B cell (primary cell): Measurements from ENCODE around the gene ASMT. TPM values are rescaled to one million over a fixed set of nuclear protein-coding genes. Genes with fewer than 3 reads are reported as not detected.
A peak's percentile ranks its signal among the peaks of the same experiment; 100 is the strongest.

Experiments used
- ATAC-seq: fragments of 200-7000 bp; cut with Tn5 transposase; one replicate; pipeline ENCODE4 v1.10.0; 2021; ENCODE audit warnings: low read depth, mild to moderate bottlenecking, moderate number of reproducible peaks, moderate library complexity
- CTCF ChIA-PET: fragments of 350-600 bp; sonication (Branson Sonifier 250); formaldehyde crosslinking; loops from one replicate; lab custom pipeline; 2021; ENCODE audit warnings: antibody characterized with exemption, inconsistent platforms; lab: Charles Lee
- POLR2A ChIA-PET: fragments of 350-600 bp; sonication (Branson Sonifier 250); formaldehyde crosslinking; loops from one replicate; lab custom pipeline; 2021; ENCODE audit warnings: antibody characterized with exemption; lab: Charles Lee
- DNase-seq: peaks from one replicate; pipeline ENCODE4 v3.0.0; 2013
- H2AFZ ChIP-seq: 2 replicates; pipeline ENCODE4 v1.6.1; 2012; ENCODE audit warnings: mild to moderate bottlenecking, low read depth, low read length; ENCODE audit not compliant: insufficient read depth, poor library complexity, severe bottlenecking
- H3K27ac ChIP-seq, 2 donors: 1 replicate in 1 of 2; 2 replicates in 1 of 2; pipeline ENCODE4 v1.5.1; 2012 to 2013; ENCODE audit warnings: low read length in 2 of 2, mild to moderate bottlenecking in 2 of 2, moderate library complexity in 1 of 2
- H3K27me3 ChIP-seq, 4 experiments: fragments of 200-600 bp in 1 of 4; sonication (generic) in 1 of 4; replicated peaks in 1 of 4; 1 replicate in 2 of 4; 2 replicates in 2 of 4; pipeline versions ENCODE4 v1.6.1 to v1.7.0; 2013 to 2016; ENCODE audit warnings: low read length in 3 of 4, mild to moderate bottlenecking in 2 of 4, mixed read lengths in 1 of 4, moderate library complexity in 1 of 4; ENCODE audit not compliant: insufficient read depth in 4 of 4, control insufficient read depth in 3 of 4; ENCODE audit errors: control extremely low read depth in 1 of 4
- H3K36me3 ChIP-seq, 2 experiments: replicated peaks in 1 of 2; 1 replicate in 1 of 2; 2 replicates in 1 of 2; pipeline versions ENCODE4 v1.6.1 to v1.7.1; 2013; ENCODE audit warnings: low read length in 1 of 2; ENCODE audit not compliant: insufficient read depth in 2 of 2, control insufficient read depth in 1 of 2; ENCODE audit errors: control extremely low read depth in 1 of 2, extremely low read depth in 1 of 2
- H3K4me1 ChIP-seq, 2 donors: fragments of 200-600 bp in 1 of 2; sonication (generic) in 1 of 2; 1 replicate in 1 of 2; 2 replicates in 1 of 2; pipeline versions ENCODE4 v1.5.1 to v1.6.1; 2013 to 2017; ENCODE audit warnings: low read length in 2 of 2; ENCODE audit not compliant: control insufficient read depth in 2 of 2, insufficient read depth in 2 of 2
- H3K4me2 ChIP-seq: replicated peaks from 2 replicates; pipeline ENCODE3; 2012; ENCODE audit warnings: mild to moderate bottlenecking, low read depth, low read length; ENCODE audit not compliant: poor library complexity, severe bottlenecking
- H3K4me3 ChIP-seq, 5 experiments: fragments of 200-600 bp in 1 of 5; sonication (generic) in 1 of 5; 1 replicate in 3 of 5; 2 replicates in 2 of 5; pipeline versions ENCODE4 v1.5.1 to v1.7.0; 2011 to 2016; ENCODE audit warnings: low read length in 4 of 5, mild to moderate bottlenecking in 4 of 5, low read depth in 2 of 5, control low read depth in 1 of 5, moderate library complexity in 1 of 5; ENCODE audit not compliant: insufficient read depth in 1 of 5; ENCODE audit errors: control extremely low read depth in 1 of 5, extremely low read depth in 1 of 5
- H3K79me2 ChIP-seq: fragments of 200-600 bp; sonication (generic); one replicate; pipeline ENCODE4 v1.6.0; 2016; ENCODE audit warnings: low read length; ENCODE audit not compliant: control insufficient read depth, insufficient read depth
- H3K9ac ChIP-seq: fragments of 200-600 bp; sonication (generic); 2 replicates; pipeline ENCODE4 v1.6.1; 2017; ENCODE audit warnings: mild to moderate bottlenecking, low read length, moderate library complexity
- H3K9me3 ChIP-seq, 3 donors: one replicate each; pipeline versions ENCODE4 v1.6.1 to v1.7.1; 2013; ENCODE audit warnings: low read length in 2 of 3; ENCODE audit not compliant: control insufficient read depth in 2 of 3, insufficient read depth in 1 of 3; ENCODE audit errors: control extremely low read depth in 1 of 3
- H4K20me1 ChIP-seq: 2 replicates; pipeline ENCODE4 v1.6.0; 2012; ENCODE audit warnings: mild to moderate bottlenecking, low read length; ENCODE audit not compliant: insufficient read depth, control insufficient read depth, poor library complexity, severe bottlenecking
- H3K27ac Mint-ChIP-seq: one replicate; pipeline ENCODE4 v1.8.0; 2021; ENCODE audit warnings: mixed read lengths
- H3K27me3 Mint-ChIP-seq: one replicate; pipeline ENCODE4 v1.8.0; 2021; ENCODE audit warnings: mixed read lengths
- H3K4me1 Mint-ChIP-seq: one replicate; pipeline ENCODE4 v1.8.0; 2021; ENCODE audit warnings: mixed read lengths
- H3K4me3 Mint-ChIP-seq: one replicate; pipeline ENCODE4 v1.8.0; 2021; ENCODE audit warnings: mixed read lengths
- H3K9me3 Mint-ChIP-seq: one replicate; pipeline ENCODE4 v1.8.0; 2022; ENCODE audit warnings: mixed read lengths; ENCODE audit not compliant: insufficient read depth
- EZH2 ChIP-seq: IDR thresholded peaks from 2 replicates; pipeline ENCODE4 v1.6.1; 2012; ENCODE audit warnings: borderline replicate concordance, low read depth, mild to moderate bottlenecking, moderate library complexity, low read length; ENCODE audit not compliant: insufficient read depth, poor library complexity, severe bottlenecking
- WGBS: methylation state at CpG from one replicate; pipeline ENCODE4 v1.1.5; 2013; ENCODE audit warnings: missing lambda C conversion rate; ENCODE audit not compliant: insufficient coverage; 5-methylcytosine and 5-hydroxymethylcytosine counted together
- intact Hi-C: fragments of 100-400 bp; cut with micrococcal nuclease; formaldehyde crosslinking; loops from one replicate; pipeline ENCODE4 v1.10.0; 2022
- polyA plus RNA-seq: library from polyadenylated mRNA; depleted of rRNA; stranded (reverse); fragments of >200 nt; gene quantifications from 2 replicates; pipeline ENCODE4 v1.2.3, GENCODE V29; 2012
- total RNA-seq, 2 donors: library from RNA; stranded (reverse); fragments of 120-200 nt in 1 of 2; gene quantifications; 1 replicate in 1 of 2; 2 replicates in 1 of 2; pipeline versions ENCODE4 v1.2.3 to v1.2.4, GENCODE V29; 2013 to 2022
- TF ChIP-seq, protein P1 (sequence below): fragments of 200-600 bp; IDR thresholded peaks from one replicate; pipeline ENCODE4 v1.8.0; 2022; ENCODE audit warnings: antibody characterized with exemption, mild to moderate bottlenecking

ASMT gene
- total and polyA plus RNA-seq, 2 donors (not counting 1 experiment from before 2014, with no cell fraction given) = 0.63 TPM; not detected in 1

DNA sequence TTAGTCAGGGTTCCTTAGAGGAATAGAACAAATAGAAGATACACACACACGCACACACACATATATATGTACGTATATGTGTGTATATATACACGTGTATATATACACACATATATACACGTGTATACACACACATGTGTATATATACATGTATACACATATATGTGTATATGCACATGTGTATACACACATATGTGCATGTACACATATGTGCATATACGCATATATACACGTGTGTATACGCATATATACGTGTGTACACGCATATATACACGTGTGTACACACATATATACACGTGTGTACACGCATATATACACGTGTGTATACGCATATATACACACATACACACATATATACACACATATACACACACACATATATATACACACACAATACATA lies 41.5 kb downstream of the ASMT start:
- H3K27ac Mint-ChIP-seq = no peak overlapping the region
- no peak overlapping the region for H3K4me2 ChIP-seq
- H3K4me3 Mint-ChIP-seq = no peak overlapping the region
- ChIA-PET CTCF (no interaction called here), POLR2A (no interaction called here)
- no peaks in the 10 kb centered on the region for H3K27me3 ChIP-seq
- H3K4me3 ChIP-seq = no peak overlapping the region
- no peak overlapping the region for H3K27ac ChIP-seq
- H3K27me3 Mint-ChIP-seq = no peaks in the 10 kb centered on the region
- H2AFZ ChIP-seq = no peak overlapping the region
- H3K9ac ChIP-seq = no peak overlapping the region
- ATAC-seq = no peak
- H4K20me1 ChIP-seq = no peaks in the 10 kb centered on the region
- TF ChIP-seq, protein P1, sequence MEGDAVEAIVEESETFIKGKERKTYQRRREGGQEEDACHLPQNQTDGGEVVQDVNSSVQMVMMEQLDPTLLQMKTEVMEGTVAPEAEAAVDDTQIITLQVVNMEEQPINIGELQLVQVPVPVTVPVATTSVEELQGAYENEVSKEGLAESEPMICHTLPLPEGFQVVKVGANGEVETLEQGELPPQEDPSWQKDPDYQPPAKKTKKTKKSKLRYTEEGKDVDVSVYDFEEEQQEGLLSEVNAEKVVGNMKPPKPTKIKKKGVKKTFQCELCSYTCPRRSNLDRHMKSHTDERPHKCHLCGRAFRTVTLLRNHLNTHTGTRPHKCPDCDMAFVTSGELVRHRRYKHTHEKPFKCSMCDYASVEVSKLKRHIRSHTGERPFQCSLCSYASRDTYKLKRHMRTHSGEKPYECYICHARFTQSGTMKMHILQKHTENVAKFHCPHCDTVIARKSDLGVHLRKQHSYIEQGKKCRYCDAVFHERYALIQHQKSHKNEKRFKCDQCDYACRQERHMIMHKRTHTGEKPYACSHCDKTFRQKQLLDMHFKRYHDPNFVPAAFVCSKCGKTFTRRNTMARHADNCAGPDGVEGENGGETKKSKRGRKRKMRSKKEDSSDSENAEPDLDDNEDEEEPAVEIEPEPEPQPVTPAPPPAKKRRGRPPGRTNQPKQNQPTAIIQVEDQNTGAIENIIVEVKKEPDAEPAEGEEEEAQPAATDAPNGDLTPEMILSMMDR = no peak
- TF ChIP-seq EZH2 = no peak
- H3K36me3 ChIP-seq = peaks cover 0 to 5% of the 10 kb centered on the region in 2 experiments
- peaks cover 0 to 6% (median 0%) of the 10 kb centered on the region in 3 donors for H3K9me3 ChIP-seq
- DNase-seq = no peak
- no peaks in the 10 kb centered on the region for H3K9me3 Mint-ChIP-seq
- peaks cover 11 to 31% of the 10 kb centered on the region in 2 donors for H3K4me1 ChIP-seq
- intact Hi-C loops = no loop called here
- H3K4me1 Mint-ChIP-seq = peaks cover 36% of the 10 kb centered on the region
- no CpG with 5 or more reads among the region's 14 CpGs for WGBS
- H3K79me2 ChIP-seq = no peaks in the 10 kb centered on the region

DNA sequence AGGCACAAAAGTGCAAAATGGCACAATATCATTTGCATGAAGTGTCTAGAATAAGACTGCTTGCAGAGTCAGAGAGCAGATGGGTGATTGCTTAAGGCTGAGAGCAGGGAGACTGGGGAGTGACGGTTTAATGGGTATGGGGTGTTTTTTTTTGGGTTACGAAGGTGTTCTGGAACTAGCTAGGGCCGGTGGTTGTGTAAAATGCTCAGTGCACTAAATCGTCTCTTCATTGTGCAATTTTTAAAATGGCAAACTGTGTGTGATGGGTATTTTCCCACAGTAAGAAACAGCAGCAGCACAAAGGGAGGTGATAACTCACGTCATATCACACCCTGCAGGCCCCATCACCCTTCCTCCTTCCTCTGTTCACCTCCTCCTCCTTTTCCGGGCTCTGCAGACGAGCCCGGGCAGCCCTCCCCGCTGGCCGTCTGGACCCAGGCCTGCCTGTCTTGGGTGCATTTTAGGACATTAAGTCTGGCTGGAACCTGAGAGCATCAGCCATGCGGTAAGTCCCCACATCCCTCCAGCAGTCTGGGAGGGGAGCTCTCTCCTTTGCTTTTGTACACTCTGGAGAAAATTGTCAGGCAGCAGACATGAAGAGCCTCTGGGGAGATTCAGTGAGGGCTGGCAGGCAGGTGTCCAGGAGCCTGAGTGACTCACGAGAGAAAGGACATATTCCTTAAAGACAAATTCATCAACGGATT lies 42.7 kb downstream of the ASMT start:
- CTCF ChIA-PET = no interaction called here
- H3K4me2 ChIP-seq = peak overlapping the region; percentile 61
- peaks cover 0 to 5% of the 10 kb centered on the region in 2 experiments for H3K36me3 ChIP-seq
- no peaks in the 10 kb centered on the region for H4K20me1 ChIP-seq
- H3K79me2 ChIP-seq = no peaks in the 10 kb centered on the region
- peak; percentile 19 for ATAC-seq
- H3K27ac Mint-ChIP-seq = peak overlapping the region; percentile 84
- POLR2A ChIA-PET = no interaction called here
- peaks cover 0 to 8% (median 0%) of the 10 kb centered on the region in 3 donors for H3K9me3 ChIP-seq
- no peaks in the 10 kb centered on the region for H3K27me3 Mint-ChIP-seq
- peaks cover 11 to 32% of the 10 kb centered on the region in 2 donors for H3K4me1 ChIP-seq
- intact Hi-C loops = no loop called here
- WGBS = 2% methylated on average over 7 of the region's 13 CpGs
- DNase-seq = peak; percentile 76
- peak overlapping the region; percentile 75 for H3K27ac ChIP-seq
- H3K4me1 Mint-ChIP-seq = peaks cover 36% of the 10 kb centered on the region
- no peaks in the 10 kb centered on the region for H3K9me3 Mint-ChIP-seq
- peak overlapping the region; percentile 85 for H3K4me3 Mint-ChIP-seq
- no peak for TF ChIP-seq EZH2
- TF ChIP-seq, protein P1 = no peak
- no peaks in the 10 kb centered on the region for H3K27me3 ChIP-seq
- peak overlapping the region; percentile 70 for H2AFZ ChIP-seq
- H3K4me3 ChIP-seq = peak overlapping the region in 4 of 5 experiments; percentile 21 to 52 (median 33)
- H3K9ac ChIP-seq = peak overlapping the region; percentile 57
